ENCODE measurements around the gene CDH13. TPM values are rescaled to one million over a fixed set of nuclear protein-coding genes. Genes with fewer than 3 reads are reported as not detected.

Gene CDH13
- total RNA-seq, 4 donors from 2014 or later = 2.0 to 6.6 (median 4.1) TPM; not detected in 1

GRCh38 chr16:83606486-83607030 is 979.8 kb downstream of the CDH13 start:
- DNase-seq = no peak
- TF ChIP-seq POLR2A (IDR thresholded peaks at IDR 0.05) = no peak
- TF ChIP-seq, protein P1, sequence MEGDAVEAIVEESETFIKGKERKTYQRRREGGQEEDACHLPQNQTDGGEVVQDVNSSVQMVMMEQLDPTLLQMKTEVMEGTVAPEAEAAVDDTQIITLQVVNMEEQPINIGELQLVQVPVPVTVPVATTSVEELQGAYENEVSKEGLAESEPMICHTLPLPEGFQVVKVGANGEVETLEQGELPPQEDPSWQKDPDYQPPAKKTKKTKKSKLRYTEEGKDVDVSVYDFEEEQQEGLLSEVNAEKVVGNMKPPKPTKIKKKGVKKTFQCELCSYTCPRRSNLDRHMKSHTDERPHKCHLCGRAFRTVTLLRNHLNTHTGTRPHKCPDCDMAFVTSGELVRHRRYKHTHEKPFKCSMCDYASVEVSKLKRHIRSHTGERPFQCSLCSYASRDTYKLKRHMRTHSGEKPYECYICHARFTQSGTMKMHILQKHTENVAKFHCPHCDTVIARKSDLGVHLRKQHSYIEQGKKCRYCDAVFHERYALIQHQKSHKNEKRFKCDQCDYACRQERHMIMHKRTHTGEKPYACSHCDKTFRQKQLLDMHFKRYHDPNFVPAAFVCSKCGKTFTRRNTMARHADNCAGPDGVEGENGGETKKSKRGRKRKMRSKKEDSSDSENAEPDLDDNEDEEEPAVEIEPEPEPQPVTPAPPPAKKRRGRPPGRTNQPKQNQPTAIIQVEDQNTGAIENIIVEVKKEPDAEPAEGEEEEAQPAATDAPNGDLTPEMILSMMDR (IDR thresholded peaks at IDR 0.05) = no peak
- H3K9me3 ChIP-seq = no peaks in the 10 kb centered on the region
- H3K4me3 ChIP-seq = no peak overlapping the region
- H3K4me1 ChIP-seq = no peaks in the 10 kb centered on the region
- H3K36me3 ChIP-seq = no peaks in the 10 kb centered on the region
- no peak overlapping the region for H3K27ac ChIP-seq
- no peaks in the 10 kb centered on the region for H3K27me3 ChIP-seq

GRCh38 chr16:83609178-83609577 is 982.4 kb downstream of the CDH13 start:
- no peaks in the 10 kb centered on the region for H3K9me3 ChIP-seq
- H3K4me1 ChIP-seq = no peaks in the 10 kb centered on the region
- no peaks in the 10 kb centered on the region for H3K27me3 ChIP-seq
- DNase-seq = no peak
- no peaks in the 10 kb centered on the region for H3K36me3 ChIP-seq
- H3K4me3 ChIP-seq = no peak overlapping the region
- TF ChIP-seq, protein P1 (IDR thresholded peaks at IDR 0.05) = no peak
- no peak for TF ChIP-seq POLR2A (IDR thresholded peaks at IDR 0.05)
- H3K27ac ChIP-seq = no peak overlapping the region

DNA sequence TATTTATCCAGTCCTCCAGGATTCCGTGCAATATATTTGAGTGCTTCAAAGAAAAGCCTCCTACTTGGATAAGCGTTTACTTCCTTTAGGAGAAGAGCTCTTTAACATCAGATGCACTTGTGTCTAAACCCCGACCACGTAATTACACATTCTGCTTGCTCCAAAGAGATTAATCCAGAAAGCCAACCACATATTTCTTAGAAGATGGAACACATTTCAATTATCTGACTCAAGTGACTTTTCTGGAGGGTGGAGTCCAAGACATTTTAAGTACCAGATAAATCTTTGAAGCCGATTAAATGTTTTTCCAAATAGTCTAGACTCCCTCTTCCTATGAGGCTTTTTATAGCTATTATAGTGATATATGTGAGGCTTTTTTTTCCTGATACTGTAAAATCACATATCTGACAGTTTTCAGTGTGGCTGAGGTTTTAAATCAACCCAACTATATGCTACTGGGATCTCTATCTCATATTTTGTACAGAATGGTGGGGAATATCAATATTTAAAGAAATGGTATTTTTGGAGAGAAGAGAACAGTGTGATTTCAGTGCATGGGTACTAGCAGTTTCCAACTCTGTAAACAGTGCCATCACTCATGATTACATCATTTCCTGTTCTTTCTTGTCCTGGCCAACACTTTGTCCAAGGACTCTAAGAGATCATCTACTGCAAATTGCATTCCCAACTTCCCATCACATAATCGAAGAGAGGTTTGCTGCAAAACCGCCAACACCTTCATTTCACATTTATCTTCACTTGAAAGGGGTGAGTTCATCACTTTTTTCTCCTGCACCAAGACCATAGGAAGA is 988.6 kb downstream of the CDH13 start:
- no peaks in the 10 kb centered on the region for H3K4me1 ChIP-seq
- H3K4me3 ChIP-seq = no peak overlapping the region
- no peaks in the 10 kb centered on the region for H3K27me3 ChIP-seq
- no peaks in the 10 kb centered on the region for H3K9me3 ChIP-seq
- no peak overlapping the region for H3K27ac ChIP-seq
- TF ChIP-seq, protein P1 (IDR thresholded peaks at IDR 0.05) = no peak
- TF ChIP-seq POLR2A (IDR thresholded peaks at IDR 0.05) = no peak
- no peak for DNase-seq
- no peaks in the 10 kb centered on the region for H3K36me3 ChIP-seq

GRCh38 chr16:83615953-83616350 is 989.2 kb downstream of the CDH13 start:
- DNase-seq = no peak
- H3K27ac ChIP-seq = no peak overlapping the region
- no peaks in the 10 kb centered on the region for H3K4me1 ChIP-seq
- H3K27me3 ChIP-seq = no peaks in the 10 kb centered on the region
- TF ChIP-seq, protein P1 (IDR thresholded peaks at IDR 0.05) = no peak
- no peak for TF ChIP-seq POLR2A (IDR thresholded peaks at IDR 0.05)
- H3K36me3 ChIP-seq = no peaks in the 10 kb centered on the region
- no peaks in the 10 kb centered on the region for H3K9me3 ChIP-seq
- no peak overlapping the region for H3K4me3 ChIP-seq

- no peaks in the 10 kb centered on the region for H3K9me3 ChIP-seq
- no peaks in the 10 kb centered on the region for H3K27me3 ChIP-seq
- no peak for TF ChIP-seq POLR2A (IDR thresholded peaks at IDR 0.05)
- TF ChIP-seq, protein P1 (IDR thresholded peaks at IDR 0.05) = no peak
- no peak for DNase-seq
- no peak overlapping the region for H3K27ac ChIP-seq
- no peaks in the 10 kb centered on the region for H3K4me1 ChIP-seq
- H3K4me3 ChIP-seq = no peak overlapping the region
- no peaks in the 10 kb centered on the region for H3K36me3 ChIP-seq
These were observed 992.8 kb downstream of the CDH13 start for GRCh38 chr16:83619381-83620150.

Data from Peyer's patch (tissue), 4 donors.